ENCODE results near the gene KIAA0753. TPM values are rescaled to one million over a fixed set of nuclear protein-coding genes. Genes with fewer than 3 reads are reported as not detected.
"Not testable (repeated sequence)": the region's sequence is repeated elsewhere in the genome, so short reads cannot be mapped to it uniquely, and the experiment has no call there.

The KIAA0753 gene
- total RNA-seq, 1 donor = 6.8 TPM

GRCh38 chr17:6603744-6604325, 36.7 kb downstream of the KIAA0753 start:
- H3K4me3 ChIP-seq (ENCODE audit: low read length) = no peak overlapping the region
- H3K4me1 ChIP-seq (ENCODE audit: insufficient read depth, low read length) = peaks cover 17% of the 10 kb centered on the region
- H3K27me3 ChIP-seq (ENCODE audit: insufficient read depth, low read length) = no peaks in the 10 kb centered on the region
- H3K9me3 ChIP-seq (ENCODE audit: low read depth, low read length) = no peaks in the 10 kb centered on the region

- H3K4me3 ChIP-seq (ENCODE audit: low read length) = no peak overlapping the region
Measured at GRCh38 chr17:6602141-6602540, 38.4 kb downstream of the KIAA0753 start.

GRCh38 chr17:6599364-6599763, 41.1 kb downstream of the KIAA0753 start:
- H3K4me3 ChIP-seq (ENCODE audit: low read length) = no peak overlapping the region

More at GRCh38 chr17:6602141-6602540, 38.4 kb downstream of the KIAA0753 start:
- Histone ChIP-seq H3K4me1 (ENCODE audit: insufficient read depth, low read length) (peaks cover 30% of the 10 kb centered on the region), H3K9me3 (ENCODE audit: low read depth, low read length) (no peaks in the 10 kb centered on the region), H3K27me3 (ENCODE audit: insufficient read depth, low read length) (no peaks in the 10 kb centered on the region)

GRCh38 chr17:6597727-6598126, 42.8 kb downstream of the KIAA0753 start:
- Histone ChIP-seq H3K9me3 (ENCODE audit: low read depth, low read length) (no peaks in the 10 kb centered on the region), H3K4me1 (ENCODE audit: insufficient read depth, low read length) (peaks cover 30% of the 10 kb centered on the region), H3K4me3 (ENCODE audit: low read length) (no peak overlapping the region), H3K27me3 (ENCODE audit: insufficient read depth, low read length) (no peaks in the 10 kb centered on the region)

More at GRCh38 chr17:6599364-6599763, 41.1 kb downstream of the KIAA0753 start:
- Histone ChIP-seq H3K27me3 (ENCODE audit: insufficient read depth, low read length) (no peaks in the 10 kb centered on the region), H3K4me1 (ENCODE audit: insufficient read depth, low read length) (peaks cover 30% of the 10 kb centered on the region), H3K9me3 (ENCODE audit: low read depth, low read length) (no peaks in the 10 kb centered on the region)

- no peak overlapping the region for H3K4me3 ChIP-seq (ENCODE audit: low read length)
- no peaks in the 10 kb centered on the region for H3K27me3 ChIP-seq (ENCODE audit: insufficient read depth, low read length)
- peaks cover 30% of the 10 kb centered on the region for H3K4me1 ChIP-seq (ENCODE audit: insufficient read depth, low read length)
- no peaks in the 10 kb centered on the region for H3K9me3 ChIP-seq (ENCODE audit: low read depth, low read length)
Measured at GRCh38 chr17:6596941-6597340, 43.6 kb downstream of the KIAA0753 start.

- H3K4me3 ChIP-seq (ENCODE audit: low read length) = no peak overlapping the region
- peaks cover 30% of the 10 kb centered on the region for H3K4me1 ChIP-seq (ENCODE audit: insufficient read depth, low read length)
- no peaks in the 10 kb centered on the region for H3K27me3 ChIP-seq (ENCODE audit: insufficient read depth, low read length)
- H3K9me3 ChIP-seq (ENCODE audit: low read depth, low read length) = no peaks in the 10 kb centered on the region
Measured at GRCh38 chr17:6596511-6596910, 44.0 kb downstream of the KIAA0753 start.

GRCh38 chr17:6596081-6596480, 44.4 kb downstream of the KIAA0753 start:
- H3K27me3 ChIP-seq (ENCODE audit: insufficient read depth, low read length) = no peaks in the 10 kb centered on the region
- peaks cover 30% of the 10 kb centered on the region for H3K4me1 ChIP-seq (ENCODE audit: insufficient read depth, low read length)
- H3K4me3 ChIP-seq (ENCODE audit: low read length) = no peak overlapping the region
- no peaks in the 10 kb centered on the region for H3K9me3 ChIP-seq (ENCODE audit: low read depth, low read length)

- H3K27me3 ChIP-seq (ENCODE audit: insufficient read depth, low read length) = not testable (repeated sequence)
Measured at GRCh38 chr17:6593371-6593770, 47.1 kb downstream of the KIAA0753 start.

GRCh38 chr17:6592173-6592572, 48.3 kb downstream of the KIAA0753 start:
- no peaks in the 10 kb centered on the region for H3K27me3 ChIP-seq (ENCODE audit: insufficient read depth, low read length)
- no peaks in the 10 kb centered on the region for H3K9me3 ChIP-seq (ENCODE audit: low read depth, low read length)
- no peak overlapping the region for H3K4me3 ChIP-seq (ENCODE audit: low read length)
- H3K4me1 ChIP-seq (ENCODE audit: insufficient read depth, low read length) = no peaks in the 10 kb centered on the region

More at GRCh38 chr17:6593371-6593770, 47.1 kb downstream of the KIAA0753 start:
- not testable (repeated sequence) for H3K4me3 ChIP-seq (ENCODE audit: low read length); H3K9me3 ChIP-seq (ENCODE audit: low read depth, low read length); H3K4me1 ChIP-seq (ENCODE audit: insufficient read depth, low read length)

GRCh38 chr17:6591599-6592158, 48.8 kb downstream of the KIAA0753 start:
- H3K27me3 ChIP-seq (ENCODE audit: insufficient read depth, low read length) = no peaks in the 10 kb centered on the region
- H3K9me3 ChIP-seq (ENCODE audit: low read depth, low read length) = no peaks in the 10 kb centered on the region
- no peak overlapping the region for H3K4me3 ChIP-seq (ENCODE audit: low read length)
- no peaks in the 10 kb centered on the region for H3K4me1 ChIP-seq (ENCODE audit: insufficient read depth, low read length)

- H3K27me3 ChIP-seq (ENCODE audit: insufficient read depth, low read length) = no peaks in the 10 kb centered on the region
- H3K4me3 ChIP-seq (ENCODE audit: low read length) = no peak overlapping the region
- peaks cover 5% of the 10 kb centered on the region for H3K9me3 ChIP-seq (ENCODE audit: low read depth, low read length)
- no peaks in the 10 kb centered on the region for H3K4me1 ChIP-seq (ENCODE audit: insufficient read depth, low read length)
Measured at GRCh38 chr17:6589266-6589946, 51.1 kb downstream of the KIAA0753 start.

GRCh38 chr17:6588165-6588564, 52.3 kb downstream of the KIAA0753 start:
- H3K27me3 ChIP-seq (ENCODE audit: insufficient read depth, low read length) = no peaks in the 10 kb centered on the region
- no peaks in the 10 kb centered on the region for H3K4me1 ChIP-seq (ENCODE audit: insufficient read depth, low read length)
- H3K4me3 ChIP-seq (ENCODE audit: low read length) = no peak overlapping the region
- peaks cover 5% of the 10 kb centered on the region for H3K9me3 ChIP-seq (ENCODE audit: low read depth, low read length)

GRCh38 chr17:6587310-6587709, 53.2 kb downstream of the KIAA0753 start:
- Histone ChIP-seq H3K9me3 (ENCODE audit: low read depth, low read length) (peaks cover 5% of the 10 kb centered on the region), H3K4me1 (ENCODE audit: insufficient read depth, low read length) (no peaks in the 10 kb centered on the region), H3K27me3 (ENCODE audit: insufficient read depth, low read length) (no peaks in the 10 kb centered on the region), H3K4me3 (ENCODE audit: low read length) (no peak overlapping the region)

- H3K4me1 ChIP-seq (ENCODE audit: insufficient read depth, low read length) = no peaks in the 10 kb centered on the region
- H3K27me3 ChIP-seq (ENCODE audit: insufficient read depth, low read length) = no peaks in the 10 kb centered on the region
- H3K9me3 ChIP-seq (ENCODE audit: low read depth, low read length) = peaks cover 5% of the 10 kb centered on the region
- H3K4me3 ChIP-seq (ENCODE audit: low read length) = no peak overlapping the region
Measured at GRCh38 chr17:6583411-6583810, 57.1 kb downstream of the KIAA0753 start.

GRCh38 chr17:6580625-6581024, 59.9 kb downstream of the KIAA0753 start:
- Histone ChIP-seq H3K4me3 (ENCODE audit: low read length) (no peak overlapping the region), H3K4me1 (ENCODE audit: insufficient read depth, low read length) (peaks cover 14% of the 10 kb centered on the region), H3K27me3 (ENCODE audit: insufficient read depth, low read length) (no peaks in the 10 kb centered on the region), H3K9me3 (ENCODE audit: low read depth, low read length) (no peaks in the 10 kb centered on the region)

GRCh38 chr17:6578491-6578890, 62.0 kb downstream of the KIAA0753 start:
- Histone ChIP-seq H3K4me1 (ENCODE audit: insufficient read depth, low read length) (peaks cover 28% of the 10 kb centered on the region), H3K27me3 (ENCODE audit: insufficient read depth, low read length) (no peaks in the 10 kb centered on the region), H3K9me3 (ENCODE audit: low read depth, low read length) (no peaks in the 10 kb centered on the region), H3K4me3 (ENCODE audit: low read length) (no peak overlapping the region)
